Measurements from ENCODE around the gene ATG4C. TPM values are rescaled to one million over a fixed set of nuclear protein-coding genes. Genes with fewer than 3 reads are reported as not detected.

The ATG4C gene
- total and polyA plus RNA-seq, 10 of the 15 experiments (the other 5 are each of a cell fraction or from before 2014, with no cell fraction given): 8.1 to 30.9 (median 18.9) TPM

- TF ChIP-seq ZBTB40 (IDR thresholded peaks at IDR 0.05; ENCODE audit: borderline replicate concordance): no peak
- no peak for TF ChIP-seq IRF5 (IDR thresholded peaks at IDR 0.05; ENCODE audit: borderline replicate concordance)
These were observed 116.6 kb downstream of the ATG4C start (continued) for GRCh38 chr1:62900566-62900965.

GRCh38 chr1:62901650-62902049, 117.7 kb downstream of the ATG4C start:
- H3K9me3 ChIP-seq (replicated peaks; ENCODE audit: control insufficient read depth, insufficient read depth, low read length): no peaks in the 10 kb centered on the region
- SMC1A ChIA-PET (ENCODE audit: uncharacterized antibody, unreplicated experiment): interaction anchor here (0.6 kb wide), 1 partner anchor 144 kb away, joined by 4 read pairs; no protein-coding TSS in a partner anchor
- no peak overlapping the region for H3K27ac ChIP-seq (ENCODE audit: control insufficient read depth, insufficient read depth)
- RAD21 ChIA-PET (ENCODE audit: unreplicated experiment): no interaction called here
- no peaks in the 10 kb centered on the region for H3K36me3 ChIP-seq (ENCODE audit: control insufficient read depth in 2 of 2, insufficient read depth in 2 of 2, low read length in 1 of 2)
- CTCF ChIA-PET: interaction anchor here (0.9 to 1.5 kb wide), 2 partner anchors 60 to 62 kb away, joined by 3 to 5 read pairs; no protein-coding TSS in a partner anchor
- BruUV-seq (replicated peaks): no TSS peak
- FAIRE-seq (no peak), DNase-seq (ENCODE audit: low read depth, low spot score) (no peak), ATAC-seq (no peak)
- in situ Hi-C loops (cut with MboI): no loop called here
- no peaks in the 10 kb centered on the region; a peak in 1 of 4 replicates for H3K27me3 ChIP-seq (replicated peaks in 1 of 2; ENCODE audit: control insufficient read depth in 2 of 2, insufficient read depth in 2 of 2, low read length in 1 of 2)
- intact Hi-C loops (cut with micrococcal nuclease; ENCODE audit: unreplicated experiment): no loop called here
- 0% methylated on average over 1 of the region's 1 CpG for WGBS (ENCODE audit: insufficient coverage, insufficient replicate concordance, low lambda C conversion rate, missing lambda C conversion rate)
- no peak overlapping the region for H3K4me2 ChIP-seq (ENCODE audit: control insufficient read depth, insufficient read depth)
- H3K4me1 ChIP-seq (ENCODE audit: control insufficient read depth, insufficient read depth, low read length): no peaks in the 10 kb centered on the region
- H3K4me3 ChIP-seq: no peak overlapping the region
- H3K9ac ChIP-seq (ENCODE audit: control insufficient read depth, insufficient read depth, low read length): no peak overlapping the region
- H4K20me1 ChIP-seq (ENCODE audit: control insufficient read depth, insufficient read depth): no peaks in the 10 kb centered on the region
- H3K79me2 ChIP-seq (ENCODE audit: control insufficient read depth, insufficient read depth, low read length): no peaks in the 10 kb centered on the region
- TF ChIP-seq NFXL1 (IDR thresholded peaks at IDR 0.05; ENCODE audit: borderline replicate concordance) (no peak), TAF1 (IDR thresholded peaks at IDR 0.05; ENCODE audit: borderline replicate concordance, low read depth, low read length) (no peak), SUZ12 (IDR thresholded peaks at IDR 0.05; ENCODE audit: unreplicated experiment) (no peak), STAT3 (IDR thresholded peaks at IDR 0.05; ENCODE audit: low read depth, low read length) (no peak), PRDM15 (CRISPR knock-in tag; IDR thresholded peaks at IDR 0.05) (no peak), RAD51 (IDR thresholded peaks at IDR 0.05) (no peak), FOXK2 (IDR thresholded peaks at IDR 0.05) (no peak), NBN (IDR thresholded peaks at IDR 0.05) (no peak)
- H2AFZ ChIP-seq (ENCODE audit: control insufficient read depth, low read depth, low read length): no peak overlapping the region
- POLR2A ChIA-PET: no interaction called here
